H1 (cell line): ENCODE results near the gene RTCB. TPM values are rescaled to one million over a fixed set of nuclear protein-coding genes. Genes with fewer than 3 reads are reported as not detected.

Source experiments
- BCL11A ChIP-seq, 2 experiments: IDR thresholded peaks; one replicate each; pipeline ENCODE4 v1.6.1; 2011; ENCODE audit warnings: low read depth in 2 of 2, low read length in 2 of 2, mild to moderate bottlenecking in 2 of 2
- BRCA1 ChIP-seq: IDR thresholded peaks from 2 replicates; pipeline ENCODE4 v1.6.1; 2012; ENCODE audit warnings: low read depth, low read length, improper control_type of control experiment
- CHD7 ChIP-seq: fragments of 300-600 bp; sonication (generic); IDR thresholded peaks from 2 replicates; pipeline ENCODE4 v1.7.1; 2012; ENCODE audit warnings: low read length, moderate library complexity, mild to moderate bottlenecking, inconsistent platforms; ENCODE audit not compliant: insufficient replicate concordance
- MAX ChIP-seq: IDR thresholded peaks from 2 replicates; pipeline ENCODE4 v1.6.1; 2012; ENCODE audit warnings: inconsistent platforms
- SRF ChIP-seq: IDR thresholded peaks from 2 replicates; pipeline ENCODE4 v1.6.1; 2011; ENCODE audit warnings: mild to moderate bottlenecking, low read depth, low read length, moderate library complexity
- TAF7 ChIP-seq: optimal IDR thresholded peaks from 2 replicates; pipeline ENCODE3; 2011; ENCODE audit warnings: low read depth, mild to moderate bottlenecking, inconsistent platforms, low read length, moderate library complexity, borderline replicate concordance
- TEAD4 ChIP-seq: IDR thresholded peaks from 2 replicates; pipeline ENCODE4 v1.6.1; 2012; ENCODE audit warnings: low read depth, low read length, inconsistent platforms, mixed read lengths
- polyA plus RNA-seq, 7 experiments: library from polyadenylated mRNA; depleted of rRNA in 3 of 7; stranded (reverse) in 5 of 7; unstranded in 2 of 7; fragments of >200 nt in 5 of 7; fragments of 200-250 nt in 2 of 7; gene quantifications; 1 replicate in 5 of 7; 2 replicates in 1 of 7; 4 replicates in 1 of 7; pipeline versions ENCODE4 v1.2.1 to v1.2.3, GENCODE V29; 2011 to 2013; ENCODE audit warnings: missing spikeins in 2 of 7, mixed read lengths in 2 of 7
- total RNA-seq: library from RNA; stranded (reverse); fragmentation: NEBNext Ultra II Directional; extraction: Animal tissue kit (Norgen Biotek cat#: 25700); gene quantifications from 2 replicates; pipeline ENCODE4 v1.2.1, GENCODE V29; 2021

RTCB gene
- total and polyA plus RNA-seq, 2 of the 8 experiments (the other 6 are each of a cell fraction or from before 2014, with no cell fraction given) = 104 to 114 TPM

DNA sequence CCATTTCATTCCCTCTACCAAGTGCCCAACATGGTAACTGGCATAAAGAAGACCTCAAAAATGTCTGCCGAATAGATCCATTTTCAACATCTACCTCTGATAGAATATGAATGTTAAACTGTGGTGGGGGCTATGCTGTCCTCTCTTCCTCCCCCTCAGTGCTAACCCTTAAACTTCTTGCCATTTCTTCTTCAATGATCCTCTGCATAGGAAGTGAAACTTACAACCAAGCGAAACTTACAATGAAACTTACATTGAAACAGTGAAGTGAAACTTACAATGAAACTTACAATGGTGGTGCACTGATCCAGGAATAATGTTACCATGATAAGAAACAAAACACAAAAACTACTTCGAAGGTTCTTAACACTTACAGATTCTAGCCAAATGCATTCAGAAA, 4.7 kb downstream of the RTCB start (continued):
- TF ChIP-seq CHD7 (no peak), MAX (no peak), TEAD4 (no peak), BCL11A (IDR thresholded peaks at IDR 0.05; ENCODE audit: low read depth in 2 of 2, low read length in 2 of 2) (no peak), BRCA1 (no peak), TAF7 (no peak), SRF (no peak)
- TF ChIP-seq, all 59 proteins: peak for 0
